Left forelimb (tissue), 1 donor: ENCODE results near the gene RAB40A.

Experiments
- DNase-seq: peaks from one replicate; pipeline ENCODE4 v3.0.0-alpha.2; 2018; ENCODE audit warnings: low spot score

The RAB40A gene, protein sequence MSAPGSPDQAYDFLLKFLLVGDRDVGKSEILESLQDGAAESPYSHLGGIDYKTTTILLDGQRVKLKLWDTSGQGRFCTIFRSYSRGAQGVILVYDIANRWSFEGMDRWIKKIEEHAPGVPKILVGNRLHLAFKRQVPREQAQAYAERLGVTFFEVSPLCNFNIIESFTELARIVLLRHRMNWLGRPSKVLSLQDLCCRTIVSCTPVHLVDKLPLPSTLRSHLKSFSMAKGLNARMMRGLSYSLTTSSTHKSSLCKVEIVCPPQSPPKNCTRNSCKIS

GRCh38 chrX:103519389-103519788 lies at the start of gene RAB40A:
Gene RAB40A, minus strand, starts transcription at chrX:103519489. Its CDS starts 18,733 bp downstream, at chrX:103500756.
- no peak for DNase-seq

GRCh38 chrX:103565752-103566151 lies 46.5 kb upstream of the RAB40A start:
- DNase-seq, result no peak

DNA sequence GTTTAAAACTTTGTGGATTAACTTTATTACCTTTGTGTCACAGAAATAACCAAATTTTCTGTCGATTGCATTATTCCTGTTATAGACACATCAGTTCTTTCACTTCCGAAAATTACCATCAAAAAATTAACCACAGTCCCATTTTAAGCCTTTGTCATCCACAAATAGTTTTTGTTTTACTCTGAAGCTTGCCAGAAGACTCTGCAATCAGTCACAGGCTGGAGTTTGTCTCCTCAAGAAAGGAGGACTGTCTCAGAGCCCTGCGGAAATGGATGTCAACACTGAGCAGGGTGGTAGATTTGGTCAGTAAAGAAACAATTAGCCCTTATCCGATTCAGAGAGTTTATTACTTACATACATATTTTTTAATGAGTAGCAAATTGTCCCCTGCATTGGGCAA lies 45.9 kb upstream of the RAB40A start:
- DNase-seq, result no peak

GRCh38 chrX:103562801-103563200 lies 43.5 kb upstream of the RAB40A start:
- DNase-seq, result no peak

DNA sequence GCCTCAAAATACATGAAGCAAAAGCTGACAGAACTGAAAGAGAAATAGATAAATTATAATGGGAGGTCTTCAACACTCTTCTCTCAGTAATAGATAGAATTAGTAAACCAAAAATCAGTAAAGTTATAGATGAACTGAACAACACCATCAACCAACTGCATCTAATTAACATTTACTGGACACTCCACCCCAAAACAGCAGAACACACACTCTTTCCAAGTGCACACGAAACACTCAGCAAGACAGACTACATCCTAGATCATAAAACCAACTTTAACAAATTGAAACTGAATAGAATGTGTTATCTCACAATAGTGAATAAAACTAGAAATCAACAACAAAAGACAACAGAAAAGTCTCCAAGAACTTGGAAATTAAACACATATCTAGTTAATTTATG lies 41.0 kb upstream of the RAB40A start:
- DNase-seq, result no peak

DNA sequence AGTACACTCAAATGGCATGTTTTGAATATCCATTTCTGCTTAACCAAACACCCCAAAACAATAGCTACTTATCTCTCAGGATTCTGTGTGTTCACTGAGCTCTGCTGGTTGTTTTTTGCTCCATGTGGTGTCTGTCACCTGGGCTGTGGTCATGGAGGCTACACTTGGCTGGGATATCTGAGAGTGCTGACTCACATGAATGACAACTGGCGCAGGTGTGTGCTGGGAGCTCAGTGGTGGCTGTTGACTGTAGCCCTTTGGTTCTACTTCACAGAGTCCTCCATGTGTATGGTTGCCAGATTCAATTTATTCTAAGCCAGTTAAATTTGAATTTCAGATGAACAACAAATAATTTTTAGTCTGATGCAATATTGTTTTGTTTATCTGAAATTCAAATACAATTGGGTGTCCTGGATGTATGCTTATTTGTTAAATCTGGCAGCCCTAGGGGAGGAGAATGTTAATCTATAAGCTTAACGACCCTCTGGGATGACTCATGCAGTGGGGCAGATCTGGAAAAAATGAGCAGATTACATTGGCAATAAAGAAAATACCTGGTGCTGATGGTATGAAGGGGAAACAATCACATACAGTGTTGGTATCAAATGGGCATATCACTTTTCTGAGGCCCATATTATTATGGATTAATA lies 37.8 kb upstream of the RAB40A start:
- DNase-seq, result no peak

GRCh38 chrX:103554687-103555424 lies 35.6 kb upstream of the RAB40A start:
- peak; percentile 78 for DNase-seq

GRCh38 chrX:103552236-103552635 lies 32.9 kb upstream of the RAB40A start:
- no peak for DNase-seq

GRCh38 chrX:103550415-103551051 lies 31.2 kb upstream of the RAB40A start:
- no peak for DNase-seq

GRCh38 chrX:103549916-103550315 lies 30.6 kb upstream of the RAB40A start:
- no peak for DNase-seq

DNA sequence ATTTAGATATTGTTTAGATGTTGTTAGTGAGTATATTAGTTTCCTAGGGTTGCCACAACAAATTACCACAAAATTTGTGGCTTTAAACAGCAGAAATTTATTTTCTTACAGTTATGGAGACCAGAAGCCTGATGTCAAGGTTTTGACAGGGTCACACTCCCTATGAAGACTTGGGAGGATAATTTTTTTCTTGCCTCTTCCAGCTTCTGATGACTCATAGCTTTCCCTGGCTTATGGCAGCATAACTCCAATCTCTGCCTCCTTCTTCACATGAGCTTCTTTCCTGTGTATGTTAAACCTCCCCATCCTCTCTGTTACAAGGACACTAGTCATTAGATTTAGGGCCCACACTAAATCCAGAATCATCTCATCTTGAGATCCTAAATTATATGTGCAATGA lies 20.9 kb upstream of the RAB40A start:
- DNase-seq, result no peak

- no peak for DNase-seq
These were observed 20.4 kb upstream of the RAB40A start for GRCh38 chrX:103539695-103540094.

GRCh38 chrX:103538728-103539127 lies 19.4 kb upstream of the RAB40A start:
- no peak for DNase-seq

DNA sequence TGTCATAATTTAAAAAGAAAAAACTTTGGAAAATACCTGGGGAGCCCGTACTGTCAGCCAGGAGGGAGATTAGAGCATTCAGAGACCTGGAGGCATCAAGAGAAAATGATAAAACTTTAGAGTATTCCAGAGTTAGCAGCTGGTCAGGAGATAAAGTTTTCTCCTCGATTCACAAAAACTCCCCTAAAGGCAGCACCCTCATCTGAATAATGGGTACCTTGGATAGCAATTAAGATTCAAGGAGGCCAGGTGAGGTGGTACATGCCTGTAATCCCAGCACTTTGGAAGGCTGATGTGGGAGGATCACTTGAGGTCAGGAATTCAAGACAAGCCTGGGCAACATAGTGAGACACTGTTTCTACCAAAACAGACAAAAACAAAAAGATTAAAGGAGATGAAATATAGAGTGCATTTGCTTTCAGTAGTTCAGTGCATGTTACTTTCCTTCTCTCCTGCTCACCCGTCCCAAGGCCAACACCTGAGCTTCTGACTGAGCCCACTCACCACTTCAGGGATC lies 18.6 kb upstream of the RAB40A start:
- no peak for DNase-seq

DNA sequence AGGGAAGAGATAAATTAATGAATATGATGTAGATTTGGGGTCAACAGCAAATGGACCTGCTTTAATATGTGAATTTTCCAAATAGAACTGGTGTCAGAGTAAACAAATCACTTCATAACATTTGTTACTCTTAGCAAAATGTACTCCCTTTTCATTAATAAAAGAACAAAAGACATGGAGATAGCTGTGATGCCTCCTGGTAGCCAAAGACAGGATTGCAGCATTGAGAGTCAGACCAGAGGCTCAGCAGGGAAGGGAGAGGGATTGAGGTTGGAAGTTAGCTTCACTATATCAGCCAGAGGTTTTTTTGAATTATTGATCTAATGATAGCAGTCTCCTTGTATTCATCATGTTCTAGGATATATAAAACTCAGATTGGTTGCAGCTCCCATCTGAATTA lies 17.4 kb upstream of the RAB40A start:
- no peak for DNase-seq

GRCh38 chrX:103536071-103536470 lies 16.8 kb upstream of the RAB40A start:
- DNase-seq, result no peak

DNA sequence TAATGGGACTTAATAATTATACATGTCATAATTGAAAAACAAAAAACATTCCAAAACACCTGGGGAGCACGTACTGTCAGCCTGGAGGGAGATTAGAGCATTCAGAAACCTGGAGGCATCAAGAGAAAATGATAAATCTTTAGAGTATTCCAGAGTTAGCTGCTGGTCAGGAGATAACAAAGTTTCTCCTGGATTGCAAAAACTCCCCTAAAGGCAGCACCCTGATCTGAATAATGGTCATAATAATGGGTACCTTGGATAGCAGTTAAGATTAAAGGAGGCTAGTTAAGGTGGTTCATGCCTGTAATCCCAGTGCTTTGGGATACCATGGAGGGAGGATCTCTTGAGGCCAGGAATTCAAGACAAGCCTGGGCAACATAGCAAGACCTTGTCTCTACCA lies 15.9 kb upstream of the RAB40A start:
- DNase-seq, result no peak

DNA sequence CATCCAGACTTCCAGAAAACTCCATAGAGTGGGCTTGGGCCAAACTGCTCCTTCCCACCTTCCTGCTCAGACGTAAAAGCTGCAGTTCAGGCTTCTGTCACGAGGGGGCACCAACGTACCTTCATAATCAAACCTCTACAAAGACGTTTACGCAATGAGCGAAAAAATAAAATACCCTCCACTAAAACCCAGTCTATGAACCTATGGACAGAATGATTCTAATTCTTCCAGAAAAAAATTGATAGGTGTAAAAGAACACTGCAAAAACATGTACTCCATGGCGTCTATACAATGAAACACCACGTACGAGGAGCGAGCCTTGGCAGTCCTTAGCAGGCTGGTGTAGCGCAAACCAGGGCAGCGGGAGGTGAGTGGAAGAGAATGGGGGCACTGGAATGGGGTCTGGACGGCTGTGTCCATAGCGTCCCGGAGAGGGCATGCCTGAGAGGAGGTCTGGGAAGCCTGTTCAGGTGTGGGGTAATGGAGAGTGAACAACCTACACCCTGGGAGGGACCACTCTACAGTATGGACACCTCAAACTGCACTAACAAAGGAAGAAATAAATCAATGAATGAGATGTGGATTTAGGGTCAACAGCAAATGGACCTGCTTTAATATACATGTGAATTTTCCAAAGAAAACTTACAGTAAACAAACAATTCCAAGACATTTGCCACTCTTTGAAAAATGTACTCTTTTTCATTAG lies 14.4 kb upstream of the RAB40A start:
- DNase-seq, result peak; percentile 68

GRCh38 chrX:103531002-103531401 lies 11.7 kb upstream of the RAB40A start:
- DNase-seq, result no peak

GRCh38 chrX:103530545-103530944 lies 11.3 kb upstream of the RAB40A start:
- DNase-seq, result no peak

GRCh38 chrX:103529550-103529949 lies 10.3 kb upstream of the RAB40A start:
- DNase-seq, result no peak

DNA sequence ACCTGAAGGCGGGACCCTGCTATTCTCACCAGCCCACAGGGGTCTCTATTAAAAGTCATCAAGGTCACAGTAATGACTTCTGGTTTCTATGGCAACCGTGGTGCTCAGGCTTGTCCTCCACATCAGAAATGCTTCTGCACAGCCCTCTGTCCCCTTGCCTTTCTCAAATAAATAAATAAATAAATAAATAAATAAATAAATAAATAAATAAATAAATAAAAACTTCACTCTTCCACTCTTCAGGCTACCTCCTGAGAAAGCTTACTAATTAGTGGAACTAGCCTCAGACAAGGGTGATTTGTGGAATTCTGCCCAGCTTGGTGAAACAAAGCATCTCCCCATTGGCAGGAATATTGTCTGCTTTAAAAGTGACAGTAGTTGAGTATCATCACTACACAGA lies 5.5 kb upstream of the RAB40A start:
- DNase-seq, result no peak
